HAP-1 (cell line): ENCODE data around the gene DEK.
"Not testable (repeated sequence)": the region's sequence is repeated elsewhere in the genome, so short reads cannot be mapped to it uniquely, and the experiment has no call there.

Experiments used
- DNase-seq, 2 experiments: peaks; one replicate each; pipeline ENCODE4 v3.0.0-alpha.2; 2016 to 2020; ENCODE audit warnings: low spot score in 2 of 2
- H3K27me3 ChIP-seq: fragments of 250-450 bp; sonication (Bioruptor Pico); 2 replicates; pipeline ENCODE4 v1.5.1; 2020; ENCODE audit warnings: low read depth, mild to moderate bottlenecking, moderate library complexity
- H3K36me3 ChIP-seq: fragments of 250-450 bp; sonication (Bioruptor Pico); replicated peaks from 2 replicates; pipeline ENCODE4 v1.5.1; 2020; ENCODE audit warnings: mild to moderate bottlenecking
- H3K4me1 ChIP-seq: fragments of 250-450 bp; sonication (Bioruptor Pico); 2 replicates; pipeline ENCODE4 v1.5.1; 2020; ENCODE audit warnings: mild to moderate bottlenecking
- H3K4me3 ChIP-seq: fragments of 250-450 bp; sonication (Bioruptor Pico); 2 replicates; pipeline ENCODE4 v1.5.1; 2020; ENCODE audit warnings: mild to moderate bottlenecking, moderate library complexity
- H3K9me3 ChIP-seq: fragments of 250-450 bp; sonication (Bioruptor Pico); 2 replicates; pipeline ENCODE4 v1.5.1; 2020; ENCODE audit warnings: mild to moderate bottlenecking, moderate library complexity
- in situ Hi-C: fragments of 300-500 bp; cut with MboI; formaldehyde crosslinking; loops from 3 replicates; pipeline ENCODE4 v1.14.3; 2020; ENCODE audit warnings: low sequenced_read_pairs, inconsistent platforms, mixed read lengths

DEK gene, protein sequence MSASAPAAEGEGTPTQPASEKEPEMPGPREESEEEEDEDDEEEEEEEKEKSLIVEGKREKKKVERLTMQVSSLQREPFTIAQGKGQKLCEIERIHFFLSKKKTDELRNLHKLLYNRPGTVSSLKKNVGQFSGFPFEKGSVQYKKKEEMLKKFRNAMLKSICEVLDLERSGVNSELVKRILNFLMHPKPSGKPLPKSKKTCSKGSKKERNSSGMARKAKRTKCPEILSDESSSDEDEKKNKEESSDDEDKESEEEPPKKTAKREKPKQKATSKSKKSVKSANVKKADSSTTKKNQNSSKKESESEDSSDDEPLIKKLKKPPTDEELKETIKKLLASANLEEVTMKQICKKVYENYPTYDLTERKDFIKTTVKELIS

DNA sequence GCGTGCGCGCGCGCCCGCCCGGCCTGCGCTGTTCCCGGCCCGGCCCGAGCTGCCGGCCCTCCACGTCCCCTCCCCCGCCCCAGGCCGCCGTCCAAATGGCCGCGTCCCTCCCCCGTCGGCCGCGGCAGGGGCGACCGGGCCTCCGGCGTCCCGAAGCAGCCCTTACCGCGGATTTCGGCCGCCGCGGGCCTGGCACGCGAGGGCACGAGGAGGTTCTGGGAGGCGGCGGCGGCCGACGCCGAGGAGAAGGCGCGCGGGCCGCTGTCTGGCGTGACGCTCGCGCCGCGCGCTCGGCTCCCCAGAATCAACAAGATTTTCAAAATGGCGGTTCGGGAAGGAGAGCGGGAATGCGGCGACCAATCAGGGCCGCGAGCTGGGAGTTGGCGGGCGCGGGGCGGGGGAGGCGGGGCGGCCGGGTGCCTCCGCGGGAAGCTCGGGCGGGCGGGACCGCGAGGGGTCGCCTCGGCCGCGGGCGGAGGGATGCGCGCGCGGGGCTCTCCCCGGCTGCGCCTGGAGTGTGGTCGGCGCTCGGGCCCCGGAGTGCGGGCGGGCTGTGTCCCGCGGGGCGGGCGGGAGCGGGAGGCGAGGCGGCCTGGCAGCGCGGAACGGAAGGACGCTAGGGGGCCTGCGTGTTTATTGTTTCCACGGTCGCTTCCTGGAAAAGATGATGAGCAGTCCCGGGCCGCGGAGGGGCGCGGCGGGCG is at the start of gene DEK:
DEK (minus strand) TSS at position 312 of the 704 bp plus-strand sequence. CDS start 543 bp downstream, outside the sequence.
- DNase-seq: peak; percentile 84 to 93
- H3K4me1 ChIP-seq: peaks cover 32% of the 10 kb centered on the region
- no peaks in the 10 kb centered on the region for H3K27me3 ChIP-seq
- H3K36me3 ChIP-seq: peaks cover 43% of the 10 kb centered on the region
- H3K9me3 ChIP-seq: no peaks in the 10 kb centered on the region
- peak within 1 kb of the TSS; percentile 87 for H3K4me3 ChIP-seq
- in situ Hi-C loops: no loop called here

- Histone ChIP-seq H3K9me3 (peaks cover 2% of the 10 kb centered on the region; the same call in 1 of the 2 replicates), H3K27me3 (no peaks in the 10 kb centered on the region), H3K4me3 (no peak overlapping the region), H3K36me3 (no peaks in the 10 kb centered on the region), H3K4me1 (peaks cover 11% of the 10 kb centered on the region)
- in situ Hi-C loops: no loop called here
- peak; percentile 23 to 72 for DNase-seq
These were observed 48.0 kb upstream of the DEK start for GRCh38 chr6:18312368-18312767.

DNA sequence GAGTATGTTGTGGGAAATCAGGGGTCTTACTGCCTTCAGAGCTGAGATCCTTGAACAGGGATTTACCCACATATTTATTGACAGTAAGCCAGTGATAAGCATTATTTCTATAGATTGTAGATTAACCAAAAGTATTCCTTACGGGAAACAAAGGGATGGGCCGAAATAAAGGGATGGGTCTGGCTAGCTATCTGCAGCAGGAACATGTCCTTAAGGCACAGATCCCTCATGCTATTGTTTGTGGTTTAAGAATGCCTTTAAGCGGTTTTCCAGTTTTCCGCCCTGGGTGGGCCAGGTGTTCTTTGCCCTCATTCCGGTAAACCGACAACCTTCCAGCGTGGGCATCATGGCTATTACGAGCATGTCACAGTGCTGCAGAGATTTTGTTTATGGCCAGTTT is 45.7 kb upstream of the DEK start:
- peaks cover 20% of the 10 kb centered on the region for H3K4me1 ChIP-seq
- DNase-seq, in situ Hi-C loops, H3K36me3 ChIP-seq, H3K9me3 ChIP-seq, H3K4me3 ChIP-seq, H3K27me3 ChIP-seq: not testable (repeated sequence)

DNA sequence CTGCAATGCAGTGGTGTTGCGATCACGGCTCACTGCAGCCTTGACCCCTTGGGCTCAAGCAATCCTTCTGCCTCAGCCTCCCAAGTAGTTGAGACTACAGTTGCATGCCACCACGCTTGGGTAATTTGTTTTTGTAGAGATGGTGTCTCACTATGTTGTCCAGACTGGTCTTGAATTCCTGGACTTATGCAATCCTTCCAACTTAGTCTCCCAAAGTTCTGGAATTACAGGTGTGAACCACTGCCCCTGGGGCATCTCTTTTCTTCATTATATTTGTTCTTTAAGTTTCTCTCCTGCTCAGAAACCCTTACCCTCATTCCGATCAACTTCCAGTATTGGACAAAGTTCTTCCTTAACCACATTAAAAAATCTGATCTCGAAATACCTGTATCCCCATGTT is 44.7 kb upstream of the DEK start:
- H3K4me3 ChIP-seq: no peak overlapping the region
- H3K9me3 ChIP-seq: peaks cover 2% of the 10 kb centered on the region; the same call in 1 of the 2 replicates
- no peak for DNase-seq
- peaks cover 20% of the 10 kb centered on the region for H3K4me1 ChIP-seq
- in situ Hi-C loops: no loop called here
- no peaks in the 10 kb centered on the region for H3K27me3 ChIP-seq
- H3K36me3 ChIP-seq: no peaks in the 10 kb centered on the region

- Histone ChIP-seq H3K36me3 (no peaks in the 10 kb centered on the region), H3K27me3 (no peaks in the 10 kb centered on the region), H3K9me3 (peaks cover 2% of the 10 kb centered on the region; the same call in 1 of the 2 replicates), H3K4me1 (peaks cover 20% of the 10 kb centered on the region), H3K4me3 (no peak overlapping the region)
- DNase-seq: no peak
- in situ Hi-C loops: no loop called here
These were observed 43.9 kb upstream of the DEK start for GRCh38 chr6:18308070-18308735.

DNA sequence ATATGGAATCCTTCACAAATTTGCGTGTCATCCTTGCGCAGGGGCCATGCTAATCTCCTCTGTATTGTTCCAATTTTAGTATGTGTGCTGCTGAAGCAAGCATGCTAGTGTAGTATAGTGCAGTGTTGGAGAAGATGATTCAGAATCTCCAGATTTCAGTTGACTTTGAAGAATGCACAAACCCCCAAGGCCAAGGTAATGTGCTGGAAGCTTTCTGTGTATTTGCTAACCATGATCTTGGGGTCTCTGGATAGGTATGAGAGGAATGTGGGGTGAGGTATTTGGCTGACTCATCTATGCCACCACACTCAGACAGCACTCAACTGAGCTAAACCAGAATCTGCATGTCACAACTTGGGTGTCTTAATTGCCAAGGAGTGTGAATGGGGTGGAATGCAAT is 42.6 kb upstream of the DEK start:
- H3K36me3 ChIP-seq: no peaks in the 10 kb centered on the region
- H3K4me1 ChIP-seq: peaks cover 13% of the 10 kb centered on the region
- peaks cover 2% of the 10 kb centered on the region; the same call in 1 of the 2 replicates for H3K9me3 ChIP-seq
- no peak overlapping the region for H3K4me3 ChIP-seq
- in situ Hi-C loops: no loop called here
- no peaks in the 10 kb centered on the region for H3K27me3 ChIP-seq
- DNase-seq: no peak

- in situ Hi-C loops: no loop called here
- H3K27me3 ChIP-seq: no peaks in the 10 kb centered on the region
- H3K36me3 ChIP-seq: no peaks in the 10 kb centered on the region
- H3K4me3 ChIP-seq: no peak overlapping the region
- H3K9me3 ChIP-seq: no peaks in the 10 kb centered on the region
- peak in 1 of 2 experiments; percentile 23 for DNase-seq
- H3K4me1 ChIP-seq: peaks cover 10% of the 10 kb centered on the region
These were observed 38.5 kb upstream of the DEK start for GRCh38 chr6:18302561-18303439.

DNA sequence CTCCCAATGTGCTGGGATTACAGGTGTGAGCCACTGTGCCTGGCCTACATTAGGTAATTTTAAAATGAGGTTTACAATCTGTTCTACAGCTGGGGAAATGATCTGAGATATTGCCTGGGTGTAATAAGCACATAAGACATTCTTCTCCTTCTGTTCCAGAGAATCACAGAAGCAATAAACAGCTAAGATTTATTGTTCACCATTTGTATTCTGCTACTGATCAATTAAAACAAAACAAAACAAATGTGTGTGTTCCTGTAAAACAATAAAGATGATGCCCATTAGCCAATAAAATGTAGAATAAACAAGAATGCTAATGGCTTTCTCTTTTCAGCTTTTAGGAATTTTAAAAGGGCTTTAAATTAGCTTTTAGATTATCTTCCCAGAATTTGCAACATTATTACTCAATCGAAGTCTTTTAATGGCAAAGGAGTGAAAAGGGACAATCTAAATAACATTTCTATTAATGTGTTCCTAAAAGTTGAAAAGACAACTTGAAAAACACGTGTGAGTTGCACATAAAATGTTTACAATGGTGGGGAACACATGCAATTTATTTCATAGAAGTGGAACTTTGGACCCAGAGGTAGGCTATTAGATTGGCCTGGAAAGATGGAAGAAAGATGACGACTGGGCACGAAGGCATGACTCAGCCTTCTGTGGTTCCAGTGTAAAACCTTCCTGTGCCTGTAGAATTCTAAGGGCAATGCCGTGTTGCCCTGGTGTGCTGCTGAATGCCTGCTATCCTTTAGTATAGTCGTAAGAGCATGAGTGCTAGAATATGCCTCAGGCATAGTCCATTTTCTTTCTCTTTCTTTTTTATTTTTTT is 29.0 kb upstream of the DEK start:
- Histone ChIP-seq H3K36me3 (no peaks in the 10 kb centered on the region), H3K27me3 (no peaks in the 10 kb centered on the region), H3K9me3 (no peaks in the 10 kb centered on the region), H3K4me1 (peaks cover 10% of the 10 kb centered on the region), H3K4me3 (no peak overlapping the region)
- in situ Hi-C loops: no loop called here
- DNase-seq: peak; percentile 17 to 31

DNA sequence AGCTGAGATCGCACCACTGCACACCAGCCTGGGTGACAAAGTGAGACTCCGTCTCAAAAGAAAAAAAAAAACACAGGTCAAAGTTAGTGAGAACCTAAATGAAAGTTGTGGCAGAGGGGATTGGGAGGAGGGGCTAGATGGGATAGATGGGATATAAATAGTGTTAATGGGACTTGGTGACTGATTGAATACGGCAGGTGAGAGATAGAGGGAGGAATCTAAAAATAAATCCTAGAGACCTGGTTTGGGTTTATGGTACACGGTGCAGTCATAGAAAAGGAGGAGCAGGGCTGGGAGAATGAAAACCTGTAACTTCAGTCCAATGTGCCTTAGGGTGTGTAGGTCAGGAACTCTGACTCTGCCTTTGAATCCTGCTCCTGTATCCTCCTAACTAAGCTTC is 25.0 kb upstream of the DEK start:
- Histone ChIP-seq H3K9me3 (no peaks in the 10 kb centered on the region), H3K4me1 (peaks cover 11% of the 10 kb centered on the region), H3K4me3 (no peak overlapping the region), H3K36me3 (no peaks in the 10 kb centered on the region), H3K27me3 (no peaks in the 10 kb centered on the region)
- DNase-seq: no peak
- in situ Hi-C loops: no loop called here

DNA sequence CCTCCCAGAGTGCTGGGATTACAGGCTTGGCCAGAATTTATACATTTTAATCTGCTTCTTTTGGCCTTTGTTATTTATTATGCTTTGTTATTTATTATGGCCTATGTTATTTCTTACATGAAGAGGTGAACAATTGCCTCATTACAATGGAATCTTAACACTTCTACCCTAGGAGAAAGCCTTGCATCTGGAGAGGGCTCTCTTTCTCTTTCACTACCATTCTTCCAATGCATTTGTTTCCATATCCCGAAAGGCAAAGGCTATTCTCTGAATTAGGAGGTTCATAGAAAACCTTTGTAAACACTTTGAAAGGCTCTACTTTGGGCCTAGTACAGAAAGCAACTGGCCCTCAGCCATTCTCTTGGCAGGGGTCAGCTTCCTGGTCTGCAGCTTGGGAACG is 19.9 kb upstream of the DEK start:
- no peaks in the 10 kb centered on the region for H3K9me3 ChIP-seq
- in situ Hi-C loops: no loop called here
- peak in 1 of 2 experiments; percentile 28 for DNase-seq
- H3K4me1 ChIP-seq: 0 out of 2 replicates have a peak, but pooled peaks cover 3% of the 10 kb centered on the region
- no peaks in the 10 kb centered on the region for H3K36me3 ChIP-seq
- no peak overlapping the region for H3K4me3 ChIP-seq
- H3K27me3 ChIP-seq: peaks cover 3% of the 10 kb centered on the region; the same call in 1 of the 2 replicates

DNA sequence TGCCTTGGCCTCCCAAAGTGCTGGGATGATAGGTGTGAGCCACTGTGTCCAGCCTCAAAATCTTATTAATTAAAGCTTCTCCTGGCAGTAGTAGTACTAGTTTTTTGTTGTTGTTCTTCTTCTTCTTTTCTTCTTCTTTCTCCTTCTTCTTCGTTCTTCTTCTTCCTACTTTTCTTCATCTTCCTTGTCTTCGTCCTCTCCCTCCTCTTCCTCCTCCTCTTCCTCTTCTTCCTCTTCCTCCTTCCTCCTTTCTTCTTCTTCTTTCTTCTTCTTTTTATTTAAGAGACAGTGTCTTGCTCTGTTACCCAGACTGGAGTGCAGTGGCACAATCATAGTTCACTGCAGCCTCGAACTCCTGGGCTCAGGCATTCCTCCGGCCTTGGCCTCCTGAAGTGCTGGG is 17.2 kb upstream of the DEK start:
- Histone ChIP-seq H3K9me3 (no peaks in the 10 kb centered on the region), H3K4me1 (0 out of 2 replicates have a peak, but pooled peaks cover 3% of the 10 kb centered on the region), H3K36me3 (no peaks in the 10 kb centered on the region), H3K27me3 (peaks cover 18% of the 10 kb centered on the region; the same call in 1 of the 2 replicates), H3K4me3 (no peak overlapping the region)
- DNase-seq: no peak
- in situ Hi-C loops: no loop called here

DNA sequence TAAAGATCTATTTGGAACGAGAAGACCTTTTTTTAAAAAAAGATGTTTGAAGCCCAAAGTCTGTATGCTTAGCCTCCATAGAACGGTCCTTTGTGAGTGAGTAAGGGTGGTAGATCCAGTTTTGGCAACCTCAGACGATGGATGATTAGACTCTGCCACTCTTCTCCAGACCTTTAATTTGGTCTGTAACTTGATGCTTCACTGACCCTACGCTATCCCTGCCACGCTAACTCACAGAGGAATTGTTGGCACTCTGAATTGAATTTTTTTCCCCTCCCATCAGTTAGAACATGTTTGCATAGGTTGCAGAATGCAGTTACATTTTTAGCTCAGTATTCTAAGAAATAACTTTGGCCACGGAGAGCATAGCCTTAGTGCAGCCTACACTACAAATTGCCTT is 15.8 kb upstream of the DEK start:
- Histone ChIP-seq H3K9me3 (no peaks in the 10 kb centered on the region), H3K4me3 (no peak overlapping the region), H3K36me3 (no peaks in the 10 kb centered on the region), H3K27me3 (peaks cover 18% of the 10 kb centered on the region; the same call in 1 of the 2 replicates), H3K4me1 (0 out of 2 replicates have a peak, but pooled peaks cover 3% of the 10 kb centered on the region)
- DNase-seq: no peak
- in situ Hi-C loops: no loop called here
